Smooth muscle cell (in vitro differentiated cells): ENCODE data around the gene TAF5L. TPM values are rescaled to one million over a fixed set of nuclear protein-coding genes. Genes with fewer than 3 reads are reported as not detected.
A peak's percentile ranks its signal among the peaks of the same experiment; 100 is the strongest.

Experiments
- DNase-seq: peaks from one replicate; lab custom pipeline; 2025; ENCODE audit not compliant: unreplicated experiment; lab: John Stamatoyannopoulos, UW
- H2AFZ ChIP-seq: fragments of 200-600 bp; sonication (generic); 2 replicates; pipeline ENCODE4 v1.6.0; 2016; ENCODE audit warnings: antibody characterized with exemption, low read depth, mild to moderate bottlenecking
- H3F3A ChIP-seq: fragments of 200-600 bp; sonication (generic); 2 replicates; pipeline ENCODE4 v1.6.0; 2017; ENCODE audit warnings: antibody characterized with exemption, low read depth
- H3K27ac ChIP-seq: fragments of 200-600 bp; sonication (generic); 2 replicates; pipeline ENCODE4 v1.5.1; 2016; ENCODE audit warnings: low read depth, mild to moderate bottlenecking
- H3K27me3 ChIP-seq: fragments of 200-600 bp; sonication (generic); 2 replicates; pipeline ENCODE4 v1.6.1; 2016; ENCODE audit warnings: low read depth, mild to moderate bottlenecking
- H3K36me3 ChIP-seq: fragments of 200-600 bp; sonication (generic); 2 replicates; pipeline ENCODE4 v1.5.1; 2016; ENCODE audit warnings: low read depth
- H3K4me1 ChIP-seq: fragments of 200-600 bp; sonication (generic); 2 replicates; pipeline ENCODE4 v1.5.1; 2016; ENCODE audit warnings: low read depth
- H3K4me2 ChIP-seq: fragments of 200-600 bp; sonication (generic); 2 replicates; pipeline ENCODE4 v1.6.0; 2016; ENCODE audit warnings: mild to moderate bottlenecking
- H3K4me3 ChIP-seq: fragments of 200-600 bp; sonication (generic); 2 replicates; pipeline ENCODE4 v1.5.1; 2016; ENCODE audit warnings: mild to moderate bottlenecking
- H3K79me2 ChIP-seq: fragments of 200-600 bp; sonication (generic); 2 replicates; pipeline ENCODE4 v1.6.0; 2016; ENCODE audit warnings: low read depth, mild to moderate bottlenecking
- H3K9ac ChIP-seq: fragments of 200-600 bp; sonication (generic); 2 replicates; pipeline ENCODE4 v1.6.0; 2016; ENCODE audit warnings: low read depth
- H3K9me3 ChIP-seq: fragments of 200-600 bp; sonication (generic); replicated peaks from 2 replicates; pipeline ENCODE4 v1.5.1; 2016; ENCODE audit warnings: low read depth
- H4K20me1 ChIP-seq: fragments of 200-600 bp; sonication (generic); 2 replicates; pipeline ENCODE4 v1.6.0; 2016; ENCODE audit warnings: low read depth
- WGBS: methylation state at CpG from one replicate; pipeline ENCODE4 v1.1.7; 2016; ENCODE audit warnings: low lambda C conversion rate; 5-methylcytosine and 5-hydroxymethylcytosine counted together
- polyA plus RNA-seq: library from polyadenylated mRNA; unstranded; fragments of >200 nt; fragmentation: Nextera tagmentation; extraction: Ambion mirVana; gene quantifications from 2 replicates; pipeline ENCODE4 v1.2.1, GENCODE V29; 2016
- total RNA-seq: library from RNA; depleted of rRNA; stranded (reverse); fragments of >200 nt; gene quantifications from 2 replicates; pipeline ENCODE4 v1.2.3, GENCODE V29; 2014
- TF ChIP-seq, protein P1 (sequence below): fragments of 200-600 bp; sonication (generic); IDR thresholded peaks from 2 replicates; pipeline ENCODE4 v1.5.1; 2017; ENCODE audit warnings: borderline replicate concordance, mild to moderate bottlenecking, antibody characterized with exemption; ENCODE audit not compliant: insufficient read depth, poor library complexity, severe bottlenecking

Gene TAF5L
- total and polyA plus RNA-seq, 2 experiments from 2014 or later = 3.3 to 11.3 TPM

DNA sequence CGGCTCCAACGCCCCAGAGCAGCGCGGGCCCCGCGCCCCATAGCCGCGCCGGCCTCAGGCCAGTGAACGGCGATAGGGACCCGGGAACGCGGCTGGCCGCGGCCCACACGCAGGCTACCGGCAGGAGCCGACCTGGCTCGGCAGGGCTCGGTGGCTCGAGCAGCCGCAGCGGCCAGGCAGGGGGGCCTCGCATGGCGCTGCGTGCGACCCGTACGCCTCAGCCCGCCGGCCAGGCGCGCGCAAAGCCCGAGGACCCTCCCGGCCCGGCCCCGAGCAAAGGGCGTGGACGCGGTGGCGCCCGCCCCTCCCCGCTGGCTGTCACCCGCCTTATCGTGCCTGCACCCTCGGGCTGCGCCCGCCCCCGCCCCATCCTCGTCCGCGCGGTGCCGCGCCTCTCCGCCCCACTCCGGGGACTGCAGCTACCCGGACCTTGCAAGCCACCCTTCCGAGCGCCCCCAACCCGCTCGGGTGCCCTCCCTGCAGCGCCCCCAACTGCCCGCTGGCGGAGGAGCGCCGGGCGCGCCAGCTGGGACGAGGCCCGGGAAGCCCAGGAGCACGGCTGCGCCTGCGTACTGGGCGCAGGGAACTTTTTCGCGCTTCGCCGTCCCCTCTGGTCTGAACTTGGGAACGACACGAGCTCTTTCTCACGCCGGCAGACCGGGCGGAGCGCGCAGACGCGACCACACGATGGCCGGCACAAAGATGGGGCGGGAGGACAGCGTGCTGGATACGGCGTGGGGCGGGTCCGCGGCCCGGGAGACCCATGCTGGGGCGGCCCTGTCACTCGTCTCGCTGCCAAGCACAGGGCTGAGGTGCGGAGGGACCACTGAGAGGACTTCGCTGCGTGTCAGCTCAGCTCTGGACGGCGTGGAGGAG is 67.2 kb downstream of the TAF5L start, which contains the start of gene ABCB10:
TSS of gene ABCB10 (minus strand) at position 248 of the 876 bp plus-strand sequence. CDS start at position 193, 55 bp downstream.
- TF ChIP-seq, protein P1, sequence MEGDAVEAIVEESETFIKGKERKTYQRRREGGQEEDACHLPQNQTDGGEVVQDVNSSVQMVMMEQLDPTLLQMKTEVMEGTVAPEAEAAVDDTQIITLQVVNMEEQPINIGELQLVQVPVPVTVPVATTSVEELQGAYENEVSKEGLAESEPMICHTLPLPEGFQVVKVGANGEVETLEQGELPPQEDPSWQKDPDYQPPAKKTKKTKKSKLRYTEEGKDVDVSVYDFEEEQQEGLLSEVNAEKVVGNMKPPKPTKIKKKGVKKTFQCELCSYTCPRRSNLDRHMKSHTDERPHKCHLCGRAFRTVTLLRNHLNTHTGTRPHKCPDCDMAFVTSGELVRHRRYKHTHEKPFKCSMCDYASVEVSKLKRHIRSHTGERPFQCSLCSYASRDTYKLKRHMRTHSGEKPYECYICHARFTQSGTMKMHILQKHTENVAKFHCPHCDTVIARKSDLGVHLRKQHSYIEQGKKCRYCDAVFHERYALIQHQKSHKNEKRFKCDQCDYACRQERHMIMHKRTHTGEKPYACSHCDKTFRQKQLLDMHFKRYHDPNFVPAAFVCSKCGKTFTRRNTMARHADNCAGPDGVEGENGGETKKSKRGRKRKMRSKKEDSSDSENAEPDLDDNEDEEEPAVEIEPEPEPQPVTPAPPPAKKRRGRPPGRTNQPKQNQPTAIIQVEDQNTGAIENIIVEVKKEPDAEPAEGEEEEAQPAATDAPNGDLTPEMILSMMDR = peak; percentile 87
- Histone ChIP-seq H3F3A (peaks cover 4% of the 10 kb centered on the region), H3K9ac (no peak within 1 kb of the TSS), H3K79me2 (peaks cover 42% of the 10 kb centered on the region), H3K27me3 (no peaks in the 10 kb centered on the region), H3K36me3 (no peaks in the 10 kb centered on the region), H2AFZ (peak within 1 kb of the TSS; percentile 97), H3K27ac (peak within 1 kb of the TSS; percentile 60), H3K4me1 (peaks cover 29% of the 10 kb centered on the region), H3K4me3 (peak within 1 kb of the TSS; percentile 91), H3K9me3 (no peaks in the 10 kb centered on the region), H4K20me1 (peaks cover 27% of the 10 kb centered on the region), H3K4me2 (peak within 1 kb of the TSS; percentile 84)
- WGBS = under 1% methylated on average over 36 of the region's 109 CpGs
- peak; percentile 94 for DNase-seq

DNA sequence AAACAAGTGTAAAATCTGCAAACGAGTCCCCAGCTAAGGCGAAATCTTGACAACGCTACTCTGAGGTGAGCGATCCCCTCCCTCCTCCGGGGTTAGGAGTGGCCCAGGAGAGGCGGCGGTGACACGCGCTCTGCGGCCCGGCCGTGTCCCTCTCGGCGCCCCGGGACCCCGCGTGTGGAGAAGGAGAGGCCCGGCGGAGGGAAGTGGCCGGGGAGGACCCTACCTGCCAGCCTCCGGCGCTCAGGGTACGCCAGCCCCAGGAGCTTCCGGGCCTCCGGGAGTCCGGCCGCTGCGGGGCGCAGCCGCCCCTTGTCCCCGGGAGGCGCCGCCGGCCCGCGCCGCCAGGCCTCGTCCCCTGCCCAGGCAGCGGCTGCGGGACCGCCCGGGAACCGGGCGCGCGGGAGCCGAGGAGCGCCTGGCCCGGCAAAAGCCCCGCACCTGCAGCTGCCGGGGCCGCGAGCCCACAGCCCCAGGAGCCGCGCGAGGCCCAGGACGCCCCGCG is 68.0 kb downstream of the TAF5L start:
- H3K9me3 ChIP-seq = no peaks in the 10 kb centered on the region
- H3K9ac ChIP-seq = no peak overlapping the region
- H4K20me1 ChIP-seq = peaks cover 32% of the 10 kb centered on the region
- H3K27me3 ChIP-seq = no peaks in the 10 kb centered on the region
- H3K27ac ChIP-seq = no peak overlapping the region
- no peaks in the 10 kb centered on the region for H3F3A ChIP-seq
- peak overlapping the region; percentile 91 for H3K4me3 ChIP-seq
- peak; percentile 30 for DNase-seq
- peaks cover 21% of the 10 kb centered on the region for H3K4me1 ChIP-seq
- peak overlapping the region; percentile 84 for H3K4me2 ChIP-seq
- H3K36me3 ChIP-seq = no peaks in the 10 kb centered on the region
- H2AFZ ChIP-seq = peak overlapping the region; percentile 37
- WGBS = under 1% methylated on average over 54 of the region's 59 CpGs
- peaks cover 48% of the 10 kb centered on the region for H3K79me2 ChIP-seq
- TF ChIP-seq, protein P1 = no peak

DNA sequence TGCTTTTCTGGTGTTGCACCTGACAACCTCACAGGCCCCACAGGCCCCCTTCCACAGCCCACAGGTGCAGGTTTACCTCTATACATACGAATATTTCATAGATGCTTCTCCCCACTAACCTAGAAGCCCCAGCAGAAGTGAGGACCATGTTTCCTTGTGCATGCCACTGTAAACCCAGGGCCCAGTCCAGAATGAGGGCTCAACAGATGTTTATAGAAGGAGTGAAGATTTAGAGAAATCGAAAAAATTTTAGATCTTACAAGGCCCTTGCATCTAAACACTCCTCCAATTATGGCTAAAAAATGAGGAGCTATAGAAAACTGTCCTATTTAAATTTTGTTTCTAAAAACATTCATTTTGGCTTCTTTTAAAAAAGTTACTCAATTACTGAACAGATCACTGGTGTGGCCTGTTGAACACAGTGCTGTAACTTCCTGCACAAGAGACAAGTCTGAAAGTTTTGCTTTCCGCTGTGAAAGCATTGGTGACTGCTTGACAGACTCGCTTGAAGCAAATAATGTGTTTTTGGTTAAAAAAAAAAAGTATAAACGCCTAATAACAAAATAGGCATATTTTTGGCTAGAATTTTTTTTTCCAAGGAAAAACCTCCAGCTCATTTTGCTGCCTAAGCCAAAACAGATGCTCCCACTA is 68.6 kb downstream of the TAF5L start:
- Histone ChIP-seq H3K9me3 (no peaks in the 10 kb centered on the region), H3F3A (no peaks in the 10 kb centered on the region), H2AFZ (peak overlapping the region; percentile 37), H3K27ac (no peak overlapping the region), H3K4me1 (peaks cover 18% of the 10 kb centered on the region), H3K4me3 (peak overlapping the region; percentile 91), H4K20me1 (peaks cover 37% of the 10 kb centered on the region), H3K4me2 (peak overlapping the region; percentile 84), H3K36me3 (no peaks in the 10 kb centered on the region), H3K9ac (no peak overlapping the region), H3K79me2 (peaks cover 48% of the 10 kb centered on the region), H3K27me3 (no peaks in the 10 kb centered on the region)
- WGBS = 50% methylated on average over 5 of the region's 5 CpGs
- DNase-seq = no peak
- TF ChIP-seq, protein P1 = no peak
